K562 (cell line): ENCODE measurements around the gene CHRM4.

Source experiments
- ARNT ChIP-seq, 2 experiments: fragments of 450-650 bp; IDR thresholded peaks; 2 replicates each; pipeline ENCODE4 v1.6.1; 2016; ENCODE audit warnings: mild to moderate bottlenecking in 1 of 2
- CHD2 ChIP-seq: IDR thresholded peaks from 2 replicates; pipeline ENCODE4 v1.6.1; 2011; ENCODE audit warnings: low read depth, low read length
- CTBP1 ChIP-seq: fragments of 450-650 bp; IDR thresholded peaks from 2 replicates; pipeline ENCODE4 v1.6.1; 2016; ENCODE audit warnings: borderline replicate concordance
- MAFK ChIP-seq: IDR thresholded peaks from 2 replicates; pipeline ENCODE4 v1.6.1; 2011; ENCODE audit warnings: low read length, improper control_type of control experiment
- MCM7 ChIP-seq, 2 experiments: fragments of 450-650 bp; IDR thresholded peaks; 2 replicates each; pipeline ENCODE4 v1.6.1; 2016 to 2018
- POLR2AphosphoS5 ChIP-seq: IDR thresholded peaks from 2 replicates; pipeline ENCODE4 v1.6.1; 2011; ENCODE audit warnings: mild to moderate bottlenecking, low read depth, low read length, moderate library complexity; ENCODE audit not compliant: control insufficient read depth, insufficient read depth
- RAD21 ChIP-seq, 2 experiments: fragments of 250-450 bp in 1 of 2; fragments of 450-650 bp in 1 of 2; sonication (Bioruptor Pico) in 1 of 2; formaldehyde crosslinking in 1 of 2; IDR thresholded peaks in 1 of 2; conservative IDR thresholded peaks in 1 of 2; 2 replicates each; pipeline versions ENCODE4 v1.4.0 to v1.8.0; 2020 to 2022; ENCODE audit warnings: mild to moderate bottlenecking in 2 of 2, moderate library complexity in 1 of 2
- SREBF1 ChIP-seq: fragments of 150-350 bp; IDR thresholded peaks from 2 replicates; pipeline ENCODE4 v1.6.1; 2014; ENCODE audit warnings: antibody characterized with exemption, low read depth, low read length, borderline replicate concordance
- TCFL5 ChIP-seq: fragments of 250-450 bp; sonication (Bioruptor Pico); conservative IDR thresholded peaks from 2 replicates; pipeline ENCODE4 v1.6.1; 2021; ENCODE audit warnings: mild to moderate bottlenecking, moderate library complexity, matching md5 sums
- ZNF23 ChIP-seq: fragments of 250-450 bp; sonication (Bioruptor Pico); IDR thresholded peaks from 2 replicates; pipeline ENCODE4 v1.4.0; 2020; ENCODE audit warnings: mild to moderate bottlenecking
- TF ChIP-seq, protein P1 (sequence below): sonication (generic); formaldehyde crosslinking; IDR thresholded peaks from 2 replicates; pipeline ENCODE4 v1.5.0; 2020; ENCODE audit warnings: missing genetic modification reagents
- TF ChIP-seq, protein P2 (sequence below): fragments of 250-450 bp; sonication (Bioruptor Pico); IDR thresholded peaks from 2 replicates; pipeline ENCODE4 v1.4.0; 2020; ENCODE audit warnings: mild to moderate bottlenecking, moderate library complexity
- TF ChIP-seq, protein P3 (sequence below), 3 experiments: IDR thresholded peaks in 2 of 3; conservative IDR thresholded peaks in 1 of 3; 2 replicates each; pipeline ENCODE4 v1.5.1; 2011 to 2012; ENCODE audit warnings: low read length in 3 of 3, mild to moderate bottlenecking in 3 of 3, control low read depth in 2 of 3, improper control_type of control experiment in 1 of 3, inconsistent platforms in 1 of 3, low read depth in 1 of 3, mixed read lengths in 1 of 3, moderate library complexity in 1 of 3; ENCODE audit not compliant: insufficient read depth in 2 of 3
- TF ChIP-seq, protein P4 (sequence below): fragments of 450-650 bp; formaldehyde crosslinking; IDR thresholded peaks from 2 replicates; pipeline ENCODE4 v1.4.0; 2022; ENCODE audit warnings: missing genetic modification characterization

DNA sequence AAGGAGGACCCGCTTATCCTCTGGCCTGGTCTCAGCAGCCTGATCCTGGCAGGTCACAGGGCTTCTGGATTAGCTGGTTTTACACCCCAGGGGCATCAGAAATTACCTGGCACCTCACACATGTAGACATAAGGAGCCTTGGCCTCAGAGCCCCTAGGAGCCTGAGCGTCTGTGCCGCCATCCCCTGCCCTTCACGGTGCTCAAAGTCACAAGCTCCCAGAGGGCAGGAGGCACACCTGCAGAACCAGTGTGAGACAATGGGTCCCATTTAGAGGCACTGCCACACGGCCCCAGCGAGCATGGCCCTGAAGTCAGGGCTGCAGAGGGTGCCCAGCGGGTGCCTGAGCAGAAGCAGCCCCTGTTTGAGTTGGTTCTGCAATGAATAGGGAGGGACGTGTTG lies 40.4 kb downstream of the CHRM4 start:
- TF ChIP-seq TCFL5 (no peak), CHD2 (no peak), MAFK (no peak), ZNF23 (CRISPR knock-in tag) (no peak), MCM7 (IDR thresholded peaks at IDR 0.05) (no peak), POLR2AphosphoS5 (no peak), ARNT (IDR thresholded peaks at IDR 0.05) (no peak), CTBP1 (no peak), RAD21 (CRISPR knock-in tag; conservative IDR thresholded peaks at IDR 0.05 in 1 of 2, IDR thresholded peaks at IDR 0.05 in 1 of 2) (no peak), SREBF1 (no peak)
- TF ChIP-seq, protein P1, sequence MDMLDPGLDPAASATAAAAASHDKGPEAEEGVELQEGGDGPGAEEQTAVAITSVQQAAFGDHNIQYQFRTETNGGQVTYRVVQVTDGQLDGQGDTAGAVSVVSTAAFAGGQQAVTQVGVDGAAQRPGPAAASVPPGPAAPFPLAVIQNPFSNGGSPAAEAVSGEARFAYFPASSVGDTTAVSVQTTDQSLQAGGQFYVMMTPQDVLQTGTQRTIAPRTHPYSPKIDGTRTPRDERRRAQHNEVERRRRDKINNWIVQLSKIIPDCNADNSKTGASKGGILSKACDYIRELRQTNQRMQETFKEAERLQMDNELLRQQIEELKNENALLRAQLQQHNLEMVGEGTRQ (CRISPR knock-in tag) = no peak
- TF ChIP-seq, protein P2, sequence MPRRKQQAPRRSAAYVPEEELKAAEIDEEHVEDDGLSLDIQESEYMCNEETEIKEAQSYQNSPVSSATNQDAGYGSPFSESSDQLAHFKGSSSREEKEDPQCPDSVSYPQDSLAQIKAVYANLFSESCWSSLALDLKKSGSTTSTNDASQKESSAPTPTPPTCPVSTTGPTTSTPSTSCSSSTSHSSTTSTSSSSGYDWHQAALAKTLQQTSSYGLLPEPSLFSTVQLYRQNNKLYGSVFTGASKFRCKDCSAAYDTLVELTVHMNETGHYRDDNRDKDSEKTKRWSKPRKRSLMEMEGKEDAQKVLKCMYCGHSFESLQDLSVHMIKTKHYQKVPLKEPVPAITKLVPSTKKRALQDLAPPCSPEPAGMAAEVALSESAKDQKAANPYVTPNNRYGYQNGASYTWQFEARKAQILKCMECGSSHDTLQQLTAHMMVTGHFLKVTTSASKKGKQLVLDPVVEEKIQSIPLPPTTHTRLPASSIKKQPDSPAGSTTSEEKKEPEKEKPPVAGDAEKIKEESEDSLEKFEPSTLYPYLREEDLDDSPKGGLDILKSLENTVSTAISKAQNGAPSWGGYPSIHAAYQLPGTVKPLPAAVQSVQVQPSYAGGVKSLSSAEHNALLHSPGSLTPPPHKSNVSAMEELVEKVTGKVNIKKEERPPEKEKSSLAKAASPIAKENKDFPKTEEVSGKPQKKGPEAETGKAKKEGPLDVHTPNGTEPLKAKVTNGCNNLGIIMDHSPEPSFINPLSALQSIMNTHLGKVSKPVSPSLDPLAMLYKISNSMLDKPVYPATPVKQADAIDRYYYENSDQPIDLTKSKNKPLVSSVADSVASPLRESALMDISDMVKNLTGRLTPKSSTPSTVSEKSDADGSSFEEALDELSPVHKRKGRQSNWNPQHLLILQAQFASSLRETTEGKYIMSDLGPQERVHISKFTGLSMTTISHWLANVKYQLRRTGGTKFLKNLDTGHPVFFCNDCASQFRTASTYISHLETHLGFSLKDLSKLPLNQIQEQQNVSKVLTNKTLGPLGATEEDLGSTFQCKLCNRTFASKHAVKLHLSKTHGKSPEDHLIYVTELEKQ (CRISPR knock-in tag) = no peak
- TF ChIP-seq, protein P3, sequence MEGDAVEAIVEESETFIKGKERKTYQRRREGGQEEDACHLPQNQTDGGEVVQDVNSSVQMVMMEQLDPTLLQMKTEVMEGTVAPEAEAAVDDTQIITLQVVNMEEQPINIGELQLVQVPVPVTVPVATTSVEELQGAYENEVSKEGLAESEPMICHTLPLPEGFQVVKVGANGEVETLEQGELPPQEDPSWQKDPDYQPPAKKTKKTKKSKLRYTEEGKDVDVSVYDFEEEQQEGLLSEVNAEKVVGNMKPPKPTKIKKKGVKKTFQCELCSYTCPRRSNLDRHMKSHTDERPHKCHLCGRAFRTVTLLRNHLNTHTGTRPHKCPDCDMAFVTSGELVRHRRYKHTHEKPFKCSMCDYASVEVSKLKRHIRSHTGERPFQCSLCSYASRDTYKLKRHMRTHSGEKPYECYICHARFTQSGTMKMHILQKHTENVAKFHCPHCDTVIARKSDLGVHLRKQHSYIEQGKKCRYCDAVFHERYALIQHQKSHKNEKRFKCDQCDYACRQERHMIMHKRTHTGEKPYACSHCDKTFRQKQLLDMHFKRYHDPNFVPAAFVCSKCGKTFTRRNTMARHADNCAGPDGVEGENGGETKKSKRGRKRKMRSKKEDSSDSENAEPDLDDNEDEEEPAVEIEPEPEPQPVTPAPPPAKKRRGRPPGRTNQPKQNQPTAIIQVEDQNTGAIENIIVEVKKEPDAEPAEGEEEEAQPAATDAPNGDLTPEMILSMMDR (IDR thresholded peaks at IDR 0.05 in 2 of 3, conservative IDR thresholded peaks at IDR 0.05 in 1 of 3; ENCODE audit: insufficient read depth in 2 of 3, low read depth in 1 of 3, low read length in 3 of 3) = no peak
- TF ChIP-seq, protein P4, sequence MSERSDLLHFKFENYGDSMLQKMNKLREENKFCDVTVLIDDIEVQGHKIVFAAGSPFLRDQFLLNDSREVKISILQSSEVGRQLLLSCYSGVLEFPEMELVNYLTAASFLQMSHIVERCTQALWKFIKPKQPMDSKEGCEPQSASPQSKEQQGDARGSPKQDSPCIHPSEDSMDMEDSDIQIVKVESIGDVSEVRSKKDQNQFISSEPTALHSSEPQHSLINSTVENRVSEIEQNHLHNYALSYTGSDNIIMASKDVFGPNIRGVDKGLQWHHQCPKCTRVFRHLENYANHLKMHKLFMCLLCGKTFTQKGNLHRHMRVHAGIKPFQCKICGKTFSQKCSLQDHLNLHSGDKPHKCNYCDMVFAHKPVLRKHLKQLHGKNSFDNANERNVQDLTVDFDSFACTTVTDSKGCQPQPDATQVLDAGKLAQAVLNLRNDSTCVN (CRISPR knock-in tag) = no peak
